Tibial artery (tissue), 4 donors: ENCODE results near the gene CORO2A.

Experiments
- DNase-seq, 2 donors: peaks; one replicate each; pipeline ENCODE4 v3.0.0-alpha.2; 2019
- H3K27ac ChIP-seq, 2 donors: fragments of 200-600 bp; sonication (generic) in 1 of 2; 1 replicate in 1 of 2; 2 replicates in 1 of 2; pipeline ENCODE4 v1.5.1; 2018 to 2019; ENCODE audit warnings: mild to moderate bottlenecking in 1 of 2
- H3K27me3 ChIP-seq, 2 donors: fragments of 200-600 bp; sonication (generic) in 1 of 2; one replicate each; pipeline versions ENCODE4 v1.5.1 to v1.6.0; 2016 to 2019
- H3K36me3 ChIP-seq, 3 donors: fragments of 200-600 bp; sonication (generic) in 2 of 3; one replicate each; pipeline ENCODE4 v1.5.1; 2016 to 2019; ENCODE audit warnings: mild to moderate bottlenecking in 2 of 3
- H3K4me1 ChIP-seq, 4 donors: fragments of 200-600 bp; sonication (generic) in 2 of 4; 1 replicate in 3 of 4; 2 replicates in 1 of 4; pipeline ENCODE4 v1.5.1; 2016 to 2019
- H3K4me3 ChIP-seq, 2 donors: fragments of 200-600 bp; sonication (generic) in 1 of 2; 1 replicate in 1 of 2; 2 replicates in 1 of 2; pipeline ENCODE4 v1.5.1; 2018 to 2019; ENCODE audit warnings: mild to moderate bottlenecking in 2 of 2
- H3K9me3 ChIP-seq, 3 donors: fragments of 200-600 bp; sonication (generic) in 1 of 3; one replicate each; pipeline ENCODE4 v1.5.1; 2016 to 2019
- CTCF ChIP-seq, 2 experiments: fragments of 200-600 bp in 1 of 2; fragments of 450-650 bp in 1 of 2; IDR thresholded peaks; one replicate each; pipeline ENCODE4 v1.5.1; 2017 to 2019; ENCODE audit warnings: antibody characterized with exemption in 2 of 2, mild to moderate bottlenecking in 1 of 2, moderate library complexity in 1 of 2
- intact Hi-C: fragments of 100-400 bp; cut with DNase I; formaldehyde crosslinking; loops from one replicate; pipeline ENCODE4 v1.15.0; 2023; ENCODE audit warnings: low total_unique reads

CORO2A gene

DNA sequence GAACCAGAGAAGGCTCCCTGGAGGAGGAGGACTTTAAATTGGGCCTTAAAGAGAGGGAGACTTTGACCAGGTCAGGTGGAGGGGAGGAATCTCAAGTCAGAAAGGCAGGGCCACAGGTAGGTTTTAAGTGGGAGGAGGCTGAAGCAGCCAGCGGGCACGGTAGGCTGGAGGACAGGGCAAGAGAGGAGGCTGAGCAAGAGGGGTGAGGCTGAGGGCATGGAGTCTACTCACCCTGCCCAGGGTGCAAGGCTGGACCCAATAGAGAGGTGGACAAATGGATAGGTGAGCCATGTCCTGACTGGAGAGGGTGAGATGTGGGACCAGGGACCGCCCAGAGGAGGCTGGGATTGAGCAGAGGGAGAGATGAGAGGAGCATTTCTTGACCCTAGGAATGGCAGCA, 47.8 kb downstream of the CORO2A start:
- peaks cover 0 to 2% of the 10 kb centered on the region in 2 donors for H3K27me3 ChIP-seq
- H3K4me3 ChIP-seq: no peak overlapping the region
- intact Hi-C loops: no loop called here
- H3K27ac ChIP-seq: no peak overlapping the region
- peak in 1 of 2 donors; percentile 42 for DNase-seq
- peaks cover 0 to 5% (median 0%) of the 10 kb centered on the region in 4 donors for H3K4me1 ChIP-seq
- no peak for TF ChIP-seq CTCF (IDR thresholded peaks at IDR 0.05)
- no peaks in the 10 kb centered on the region for H3K9me3 ChIP-seq
- no peaks in the 10 kb centered on the region for H3K36me3 ChIP-seq

DNA sequence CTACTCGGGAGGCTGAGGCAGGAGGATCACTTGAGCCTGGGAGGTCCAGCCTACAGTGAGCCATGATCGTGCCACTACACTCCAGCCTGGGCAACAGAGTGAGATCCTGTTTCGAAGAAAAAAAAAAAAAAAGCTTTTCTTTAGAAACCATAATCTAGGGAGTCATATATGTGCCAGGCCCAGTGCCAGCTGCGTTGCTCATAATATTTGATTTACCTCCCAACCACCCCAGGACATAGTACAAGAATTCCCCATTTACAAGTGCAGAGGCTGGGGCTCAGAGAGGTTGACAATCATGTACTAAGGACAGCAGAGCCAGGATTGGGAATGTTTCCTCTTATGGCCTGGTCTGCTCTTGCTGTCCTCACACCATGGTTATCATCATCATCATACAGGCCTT, 48.4 kb downstream of the CORO2A start:
- no peak for TF ChIP-seq CTCF (IDR thresholded peaks at IDR 0.05)
- Histone ChIP-seq H3K9me3 (no peaks in the 10 kb centered on the region), H3K27me3 (peaks cover 0 to 2% of the 10 kb centered on the region in 2 donors), H3K36me3 (no peaks in the 10 kb centered on the region), H3K4me3 (no peak overlapping the region), H3K4me1 (peaks cover 0 to 5% (median 0%) of the 10 kb centered on the region in 4 donors), H3K27ac (no peak overlapping the region)
- peak in 1 of 2 donors; percentile 11 for DNase-seq
- intact Hi-C loops: no loop called here

- Histone ChIP-seq H3K9me3 (no peaks in the 10 kb centered on the region), H3K27ac (no peak overlapping the region), H3K4me1 (peaks cover 0 to 5% (median 0%) of the 10 kb centered on the region in 4 donors), H3K36me3 (no peaks in the 10 kb centered on the region), H3K27me3 (peaks cover 0 to 2% of the 10 kb centered on the region in 2 donors), H3K4me3 (no peak overlapping the region)
- DNase-seq: peak in 1 of 2 donors; percentile 57
- intact Hi-C loops: no loop called here
- no peak for TF ChIP-seq CTCF (IDR thresholded peaks at IDR 0.05)
Observed at GRCh38 chr9:98142925-98143481, 49.4 kb downstream of the CORO2A start.

DNA sequence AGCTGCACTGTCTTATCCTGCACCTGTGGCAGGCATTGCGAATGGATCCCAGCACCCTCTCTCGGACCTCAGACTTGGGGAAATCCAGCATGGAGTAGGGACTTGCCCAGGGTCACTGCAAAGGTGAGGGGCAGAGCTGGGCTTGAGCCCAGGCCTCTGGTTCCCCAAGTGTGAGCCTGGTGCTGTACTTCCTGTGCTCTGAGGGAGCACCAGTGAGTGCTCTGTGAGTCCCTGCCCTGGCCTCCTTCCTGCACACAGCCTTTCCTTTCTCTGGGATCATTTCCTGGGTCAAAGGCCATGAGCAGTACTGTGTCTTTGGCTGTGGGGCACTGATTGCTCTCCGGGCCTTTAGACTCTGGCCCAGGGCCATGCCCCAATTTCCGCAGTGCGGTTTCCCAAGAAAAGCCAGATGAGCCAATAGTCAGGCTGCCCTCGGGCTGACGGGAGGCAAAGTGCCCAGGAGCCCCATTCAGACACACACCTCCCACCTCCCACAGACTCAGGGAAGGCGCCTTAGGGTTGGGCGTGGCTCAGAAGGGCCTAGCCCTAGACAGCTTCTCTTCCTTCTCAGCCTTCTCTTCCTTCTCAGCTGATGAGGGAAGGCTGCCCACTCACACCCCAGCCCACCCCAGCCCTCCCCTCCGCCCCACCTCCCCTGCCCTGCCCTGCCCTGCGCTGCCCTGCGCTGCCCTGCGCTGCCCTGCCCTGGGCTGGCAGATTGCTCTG, 50.1 kb downstream of the CORO2A start:
- Histone ChIP-seq H3K36me3 (no peaks in the 10 kb centered on the region), H3K4me1 (peaks cover 0 to 5% (median 0%) of the 10 kb centered on the region in 4 donors), H3K27ac (no peak overlapping the region), H3K4me3 (no peak overlapping the region), H3K27me3 (peaks cover 0 to 2% of the 10 kb centered on the region in 2 donors), H3K9me3 (no peaks in the 10 kb centered on the region)
- DNase-seq: no peak
- intact Hi-C loops: no loop called here
- TF ChIP-seq CTCF (IDR thresholded peaks at IDR 0.05): no peak

- intact Hi-C loops: no loop called here
- no peak for DNase-seq
Observed at GRCh38 chr9:98140503-98140902, 51.9 kb downstream of the CORO2A start.

More at GRCh38 chr9:98140503-98140902, 51.9 kb downstream of the CORO2A start:
- Histone ChIP-seq H3K36me3 (no peaks in the 10 kb centered on the region), H3K27me3 (no peaks in the 10 kb centered on the region), H3K27ac (no peak overlapping the region), H3K4me3 (no peak overlapping the region), H3K9me3 (no peaks in the 10 kb centered on the region), H3K4me1 (peaks cover 0 to 5% (median 0%) of the 10 kb centered on the region in 4 donors)
- no peak for TF ChIP-seq CTCF (IDR thresholded peaks at IDR 0.05)
